Posterior cingulate gyrus (tissue), 11 donors: Measurements from ENCODE around the gene PIP5K1C.

ENCODE experiments used
- DNase-seq, 10 donors: peaks; one replicate each; pipeline versions ENCODE4 v3.0.0 to v3.0.0-alpha.2; 2020 to 2021; ENCODE audit warnings: mixed read lengths in 3 of 10
- intact Hi-C: fragments of 100-400 bp; cut with DNase I; formaldehyde crosslinking; loops from one replicate; pipeline ENCODE4 v1.15.1; 2023

Gene PIP5K1C

DNA sequence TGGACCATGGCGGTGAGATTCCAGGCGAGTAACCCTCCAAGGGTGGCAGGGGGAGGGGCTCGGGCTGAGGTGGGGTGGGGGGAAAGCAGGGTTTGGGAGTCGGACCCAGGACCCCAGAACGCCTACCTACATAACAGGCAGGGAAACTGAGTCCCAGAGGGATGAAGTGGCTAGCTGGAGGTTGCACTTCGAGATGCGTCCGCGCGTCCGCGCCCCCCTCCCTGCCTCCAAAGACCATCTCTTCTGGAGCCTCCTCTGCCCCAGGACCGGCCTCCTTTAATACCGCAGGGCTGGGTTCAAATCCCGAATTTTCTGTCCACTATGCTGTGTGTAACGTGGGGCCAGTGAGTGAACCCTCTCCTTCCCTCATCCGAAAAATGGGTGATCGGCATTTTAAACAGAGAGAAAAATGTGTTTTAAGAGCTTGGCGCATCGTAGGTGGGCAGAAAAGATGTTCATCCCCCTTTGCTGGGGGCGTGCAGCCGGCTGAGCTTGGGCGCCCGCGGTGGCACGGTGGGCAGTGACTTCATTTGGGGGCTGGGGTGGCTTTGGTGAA lies 21.7 kb upstream of the PIP5K1C start:
- intact Hi-C loops, result no loop called here
- no peak for DNase-seq

DNA sequence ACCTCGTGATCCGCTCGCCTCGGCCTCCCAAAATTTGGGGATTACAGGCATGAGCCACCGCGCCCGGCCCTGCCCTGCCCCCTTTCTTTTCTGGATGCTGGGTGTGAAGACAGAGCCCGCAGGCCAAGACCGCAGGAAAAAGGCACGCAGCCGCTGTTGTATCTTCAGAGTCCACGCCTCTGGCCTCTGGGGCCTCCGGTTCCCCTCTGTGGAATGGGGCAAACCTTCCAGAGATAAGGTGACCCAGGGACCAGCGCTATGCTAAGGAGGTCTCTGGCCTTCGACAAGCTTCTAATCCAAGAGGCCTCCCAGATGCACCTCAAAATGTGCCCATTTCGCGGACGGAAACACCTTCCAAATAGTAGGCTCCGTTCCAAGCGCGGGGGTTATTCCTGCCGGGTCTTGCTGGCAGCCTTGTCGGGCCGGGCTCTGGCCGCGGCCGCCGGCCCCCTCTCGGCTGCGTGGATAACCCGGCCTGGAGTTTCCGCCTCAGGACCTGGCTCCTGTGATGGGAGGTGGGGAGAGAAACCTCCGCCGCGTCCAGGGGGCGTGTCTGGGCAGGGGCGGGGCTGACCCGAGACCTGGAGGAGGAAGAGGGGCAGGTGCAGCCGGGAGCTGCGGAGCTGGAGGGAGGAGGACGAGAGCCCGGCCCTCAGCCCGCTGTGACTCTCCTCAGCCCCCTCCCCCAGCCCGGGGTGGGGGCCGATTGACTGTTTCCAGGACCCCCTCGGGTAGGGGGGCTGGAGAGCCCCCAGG lies 21.0 kb upstream of the PIP5K1C start:
- DNase-seq, result peak in 8 of 10 donors; percentile 42 to 93 (median 46)

DNA sequence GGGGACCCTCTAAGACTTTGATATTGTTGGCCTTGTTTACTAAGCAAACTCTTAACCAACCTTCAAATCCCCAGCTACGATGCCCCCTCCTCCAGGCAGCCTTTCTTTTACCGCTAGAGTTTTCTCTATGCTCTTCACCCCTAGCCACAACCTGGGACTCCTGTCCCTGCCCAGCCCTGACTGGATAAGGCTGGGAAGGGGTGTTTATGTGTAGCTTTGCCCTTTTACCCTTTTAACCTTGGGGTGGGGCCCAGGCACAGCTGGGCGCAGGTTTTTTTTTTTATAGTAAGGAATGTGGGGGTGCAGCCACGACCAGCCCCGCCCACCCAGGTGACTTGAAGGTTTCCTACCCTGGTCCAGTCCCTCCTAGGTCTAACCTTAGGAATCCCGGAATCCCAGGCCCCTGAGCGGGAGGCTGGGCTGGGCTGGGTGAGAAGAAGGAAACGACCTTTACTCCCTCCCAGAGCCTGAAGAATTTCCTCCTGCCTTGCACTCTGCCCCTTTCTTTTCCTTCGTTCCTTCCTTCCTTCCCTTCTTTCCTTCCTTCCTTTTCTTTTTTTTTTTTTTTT lies 20.2 kb upstream of the PIP5K1C start:
- intact Hi-C loops, result no loop called here
- DNase-seq, result no peak

More for the DNA sequence above, 21.0 kb upstream of the PIP5K1C start:
- intact Hi-C loops, result no loop called here

DNA sequence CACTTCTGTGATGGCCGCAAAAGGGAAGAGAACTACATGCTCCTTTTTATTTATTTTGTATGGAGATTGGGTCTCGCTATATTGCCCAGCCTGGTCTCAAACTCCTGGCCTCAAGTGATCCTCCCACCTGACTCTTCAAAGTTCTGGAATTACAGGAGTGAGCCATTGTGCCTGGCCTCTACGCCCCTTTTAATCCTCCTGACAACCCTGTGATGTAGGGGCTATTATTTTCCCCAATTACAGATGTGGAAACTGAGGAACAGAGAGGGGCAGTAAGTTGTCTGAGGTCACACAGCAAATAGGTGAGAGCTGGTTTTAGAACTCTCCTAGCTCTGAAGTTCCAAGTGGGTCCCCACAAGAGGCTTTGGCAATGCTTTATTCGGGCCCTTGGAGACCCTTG lies 19.6 kb upstream of the PIP5K1C start:
- DNase-seq, result no peak
- intact Hi-C loops, result loop anchor here (10.0 kb wide), 2 partner anchors 165 to 415 kb away; partner anchors contain the start of gene MFSD12

DNA sequence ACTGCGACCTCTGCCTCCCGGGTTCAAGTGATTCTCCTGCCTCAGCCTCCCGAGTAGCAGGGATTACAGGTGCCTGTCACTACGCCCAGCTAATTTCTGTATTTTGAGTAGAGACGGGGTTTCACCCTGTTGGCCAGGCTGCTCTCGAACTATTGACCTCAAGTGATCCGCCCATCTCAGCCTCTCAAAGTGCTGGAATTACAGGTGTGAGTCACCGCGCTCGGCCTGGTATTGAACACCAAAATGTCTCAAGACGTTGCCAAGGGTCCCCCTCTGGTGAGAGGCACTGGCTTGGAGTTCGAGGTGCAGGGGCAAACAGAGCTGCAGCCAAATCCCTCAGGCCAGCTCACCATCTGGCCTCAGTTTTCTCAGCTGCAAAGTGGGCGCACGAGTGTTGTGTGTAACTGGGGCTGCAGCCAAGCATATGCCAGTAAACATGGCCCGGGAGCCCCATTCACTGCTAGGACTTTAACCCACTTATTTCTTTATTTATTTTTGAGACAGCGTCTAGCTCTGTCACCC lies 15.9 kb upstream of the PIP5K1C start:
- DNase-seq, result no peak
- intact Hi-C loops, result loop anchor here (10.0 kb wide), 2 partner anchors 161 to 411 kb away; partner anchors contain the start of gene MFSD12

DNA sequence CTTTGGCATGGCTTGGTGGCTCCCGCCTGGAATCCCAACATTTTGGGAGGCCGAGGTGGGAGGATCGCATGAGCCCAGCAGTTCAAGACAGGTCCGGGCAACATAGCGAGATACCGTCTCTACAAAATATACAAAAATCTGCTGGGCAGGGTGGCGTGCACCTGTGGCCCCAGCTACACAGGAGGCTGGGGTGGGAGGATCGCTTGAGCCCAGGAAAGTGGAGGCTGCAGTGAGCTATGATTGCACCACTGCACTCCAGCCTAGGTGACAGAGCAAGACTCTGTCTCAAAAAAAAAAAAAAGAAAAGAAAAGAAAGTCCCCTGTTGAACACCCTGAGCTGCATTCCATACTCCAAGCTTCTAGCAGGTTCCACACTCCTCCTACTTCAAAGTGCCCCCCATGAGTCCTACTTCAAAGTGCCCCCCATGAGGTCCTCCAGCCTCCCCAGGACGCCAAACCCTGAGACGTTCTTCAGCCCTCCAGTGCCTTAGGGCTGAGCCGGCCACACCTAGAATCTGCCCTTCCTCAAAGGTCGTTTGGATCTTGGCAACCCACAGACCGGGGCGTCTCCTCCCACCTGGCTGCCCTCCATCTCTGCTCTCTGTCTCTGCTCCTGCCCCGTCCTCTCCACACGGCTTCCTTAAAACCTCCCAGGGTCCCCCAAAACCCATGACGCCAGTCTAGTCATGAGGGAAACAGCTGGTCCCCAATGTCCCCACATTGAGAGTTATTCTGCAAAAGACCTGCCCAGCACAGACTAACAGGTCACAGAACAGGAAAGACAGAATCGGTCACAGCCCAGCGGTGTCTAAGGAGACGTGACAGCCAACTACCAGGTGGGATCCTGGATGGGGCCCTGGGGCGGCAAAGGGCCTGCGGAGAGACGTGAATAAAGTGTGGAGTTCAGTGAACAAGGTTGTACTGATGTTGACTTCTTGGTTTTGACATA lies 12.7 kb upstream of the PIP5K1C start:
- intact Hi-C loops, result loop anchor here (10.0 kb wide), 2 partner anchors 158 to 408 kb away; partner anchors contain the start of gene MFSD12
- no peak for DNase-seq

DNA sequence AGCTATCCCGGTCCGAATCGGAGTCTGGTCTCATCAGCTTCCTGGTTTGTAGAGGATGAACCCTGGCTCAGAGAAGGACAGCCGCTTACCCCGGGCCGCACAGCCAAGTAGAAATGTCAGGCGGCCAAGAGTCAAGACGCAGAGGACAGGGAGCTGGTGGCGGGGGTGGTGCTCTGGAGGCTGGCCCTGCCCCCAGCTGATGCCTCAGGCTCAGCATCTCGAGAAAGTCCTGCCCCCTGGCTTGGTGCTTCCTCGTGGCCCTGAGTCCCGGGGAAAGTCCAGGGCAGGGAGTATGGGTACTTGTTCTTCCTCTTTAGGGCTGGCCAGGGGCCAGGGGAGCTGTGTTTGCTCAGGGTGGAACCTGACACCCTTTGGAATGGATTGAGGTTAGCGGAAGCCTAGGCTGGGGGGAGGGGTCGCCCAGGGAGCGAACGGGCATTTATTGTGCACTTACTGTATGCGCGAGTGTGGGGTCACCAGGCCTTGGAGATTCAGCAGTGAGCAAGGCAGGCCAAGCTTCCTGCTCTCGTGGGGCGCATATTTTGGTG lies 10.1 kb upstream of the PIP5K1C start:
- peak in 4 of 10 donors; percentile 15 to 90 (median 26) for DNase-seq
- intact Hi-C loops, result loop anchor here (10.0 kb wide), 2 partner anchors 156 to 406 kb away; partner anchors contain the start of gene MFSD12

DNA sequence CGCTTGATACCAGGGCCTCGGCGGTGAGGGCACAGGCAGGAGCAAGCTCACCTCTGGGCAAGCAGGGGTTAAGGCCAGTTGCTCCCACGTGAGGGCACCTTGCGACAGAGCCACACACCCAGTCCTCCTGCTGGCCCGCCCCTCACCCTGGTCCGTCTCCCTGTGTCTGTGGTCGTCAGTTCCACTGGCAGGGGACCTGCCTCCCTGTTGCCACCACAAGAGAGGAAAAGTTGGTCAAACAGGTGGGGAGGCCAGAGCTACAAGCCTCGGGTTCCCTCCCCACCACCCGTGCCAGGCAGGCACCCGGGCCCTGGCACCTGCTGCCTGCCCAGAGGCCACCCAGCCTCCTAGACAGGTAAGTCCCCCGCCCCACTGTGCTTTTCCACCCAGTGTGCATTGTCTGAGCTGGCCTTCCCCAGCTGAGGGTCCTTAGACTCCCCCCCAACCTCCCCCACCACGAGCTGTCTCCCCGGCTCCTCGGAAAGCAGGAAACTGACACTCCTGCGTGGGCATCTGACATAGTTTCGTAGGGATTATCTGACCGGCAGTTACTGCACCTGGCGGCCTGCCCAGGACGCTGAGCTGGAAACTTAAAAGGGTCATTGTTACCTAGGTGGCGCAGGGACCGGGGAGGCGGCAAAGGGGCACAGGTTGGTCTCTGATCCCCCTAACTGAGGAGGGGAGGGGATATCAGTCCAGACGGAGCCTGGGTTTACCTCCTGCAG lies 8.1 kb upstream of the PIP5K1C start, which contains the start of gene TJP3:
Gene TJP3, plus strand, starts transcription at position 178 of the 725 bp plus-strand sequence. CDS start 20,049 bp downstream, outside the sequence.
- intact Hi-C loops, result no loop called here
- DNase-seq, result no peak

DNA sequence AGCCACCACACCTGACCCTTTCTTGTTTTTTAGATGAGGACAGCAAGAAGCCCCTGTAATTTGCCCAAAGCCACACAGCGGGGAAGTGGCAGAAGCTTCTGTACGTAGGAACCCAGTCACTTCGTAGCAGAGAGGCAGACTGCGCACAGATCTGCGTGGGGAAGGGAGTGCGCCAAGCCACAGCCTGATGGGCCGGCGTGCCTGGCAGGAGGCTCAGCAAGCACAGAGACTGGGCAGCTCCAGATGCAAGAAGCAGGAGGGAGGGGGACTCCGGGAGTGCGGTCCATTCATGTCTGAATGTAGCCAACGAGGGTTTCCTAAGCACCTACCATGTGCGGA lies 7.6 kb upstream of the PIP5K1C start:
- no peak for DNase-seq
- intact Hi-C loops, result no loop called here

DNA sequence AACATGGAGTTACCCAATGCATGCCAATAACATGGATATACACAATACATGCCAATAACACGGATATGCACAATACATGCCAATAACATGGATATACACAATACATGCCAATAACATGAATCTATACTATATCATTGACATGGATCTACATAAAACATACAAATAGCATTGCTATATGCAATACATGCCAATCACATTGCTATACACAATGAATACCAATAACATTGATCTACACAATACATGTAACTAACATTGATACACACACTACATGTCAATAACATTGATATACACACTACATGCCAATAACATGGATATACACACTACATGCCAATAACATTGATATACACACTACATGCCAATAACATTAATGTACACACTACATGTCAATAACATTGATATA lies 932 bp upstream of the PIP5K1C start:
- DNase-seq, result no peak
- intact Hi-C loops, result loop anchor here (2.0 to 5.0 kb wide), 2 partner anchors 34 to 481 kb away; partner anchors contain the start of genes ANKRD24 and SIRT6

DNA sequence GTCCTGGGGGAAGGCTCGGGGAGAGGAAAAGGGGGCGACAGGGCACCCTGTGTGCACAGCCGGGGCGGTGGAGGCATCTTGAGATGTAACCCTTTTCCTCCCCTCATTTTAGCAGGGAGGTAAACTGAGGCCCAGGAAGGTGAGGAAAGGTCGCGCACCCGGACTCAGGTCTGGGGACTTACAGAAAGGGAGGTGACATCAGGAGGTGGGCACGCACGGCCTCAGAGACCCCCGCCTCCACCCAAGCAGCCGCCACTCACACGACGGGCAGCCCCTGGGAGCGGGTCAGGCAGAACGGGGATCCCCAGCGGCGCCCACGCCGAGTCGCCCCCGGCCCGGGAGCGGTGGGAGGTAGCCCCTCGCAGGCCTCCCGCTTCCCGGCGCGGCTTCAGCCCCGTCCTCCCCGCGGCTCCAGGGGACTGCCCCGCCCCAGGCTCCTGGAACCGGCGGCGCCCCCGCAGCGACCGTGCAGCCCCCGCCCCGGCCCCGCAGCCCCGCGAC lies 477 bp downstream of the PIP5K1C start:
- intact Hi-C loops, result loop anchor here (2.0 to 5.0 kb wide), 2 partner anchors 33 to 483 kb away; partner anchors contain the start of genes ANKRD24 and SIRT6
- peak in 1 of 10 donors; percentile 90 for DNase-seq

DNA sequence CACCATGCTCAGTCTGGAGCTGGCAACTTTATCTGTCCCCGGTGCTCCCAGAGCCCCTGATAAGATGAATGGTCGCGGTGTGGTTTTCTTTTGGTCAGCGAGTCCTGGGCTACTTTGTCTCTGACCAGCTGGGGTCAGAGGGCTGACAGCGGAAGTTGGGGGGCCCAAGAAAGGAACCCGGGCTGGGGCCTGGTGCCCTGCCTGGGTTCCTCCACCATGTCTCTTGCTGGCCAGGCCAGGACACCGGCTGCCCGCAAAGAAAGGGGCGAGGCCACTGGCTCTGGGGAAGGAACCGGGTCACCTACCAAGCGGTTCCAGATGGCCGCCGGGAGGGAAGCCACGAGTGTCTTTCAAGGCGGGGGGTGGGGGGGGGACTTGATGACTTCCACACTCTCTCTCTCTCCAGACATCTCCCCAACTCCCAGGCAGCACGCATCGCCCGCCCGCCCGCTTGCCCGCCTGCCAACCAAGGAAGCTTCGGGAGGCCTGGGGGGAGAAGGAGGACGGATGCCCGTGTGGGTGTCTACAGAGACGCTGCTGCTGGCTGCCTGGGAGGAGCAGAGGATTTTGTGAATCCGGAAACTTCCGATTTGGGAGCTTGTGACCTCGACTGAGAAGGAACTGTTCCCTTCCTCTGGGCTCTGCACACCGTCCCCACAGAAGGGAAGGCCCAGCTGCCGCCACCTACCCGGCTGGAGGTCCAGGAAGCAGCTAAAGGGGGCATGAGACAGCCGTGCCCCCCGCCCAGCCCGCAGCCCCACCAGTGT lies 1.1 kb downstream of the PIP5K1C start:
- intact Hi-C loops, result no loop called here
- DNase-seq, result peak; percentile 32 to 96 (median 65)

DNA sequence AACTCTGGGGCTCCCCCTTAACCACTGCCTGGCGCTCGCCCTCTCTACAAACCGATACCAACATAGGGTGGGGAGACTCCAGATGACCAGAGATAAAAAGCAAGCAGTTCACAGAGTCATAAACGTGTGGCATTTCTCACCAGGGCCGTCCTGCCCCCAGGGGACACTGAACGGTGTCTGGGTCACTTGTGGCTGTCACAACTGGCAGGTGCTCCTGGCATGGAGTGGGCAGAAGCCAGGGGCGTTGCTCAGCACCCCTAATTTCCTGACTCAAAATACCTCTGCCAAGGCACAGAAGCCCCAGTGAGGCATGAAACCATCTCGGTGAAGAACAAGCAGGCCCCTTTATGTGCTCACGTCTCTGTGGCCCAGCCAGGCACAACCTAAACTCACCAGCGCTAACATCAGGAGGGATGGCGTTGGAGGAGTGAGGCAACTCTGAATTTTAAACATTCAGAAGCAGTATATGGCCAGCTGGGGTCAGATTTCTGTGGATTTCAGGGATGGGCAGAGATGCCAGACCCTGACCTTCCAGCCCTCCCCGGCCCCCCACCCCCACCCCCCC lies 1.8 kb downstream of the PIP5K1C start:
- no peak for DNase-seq
- intact Hi-C loops, result no loop called here

DNA sequence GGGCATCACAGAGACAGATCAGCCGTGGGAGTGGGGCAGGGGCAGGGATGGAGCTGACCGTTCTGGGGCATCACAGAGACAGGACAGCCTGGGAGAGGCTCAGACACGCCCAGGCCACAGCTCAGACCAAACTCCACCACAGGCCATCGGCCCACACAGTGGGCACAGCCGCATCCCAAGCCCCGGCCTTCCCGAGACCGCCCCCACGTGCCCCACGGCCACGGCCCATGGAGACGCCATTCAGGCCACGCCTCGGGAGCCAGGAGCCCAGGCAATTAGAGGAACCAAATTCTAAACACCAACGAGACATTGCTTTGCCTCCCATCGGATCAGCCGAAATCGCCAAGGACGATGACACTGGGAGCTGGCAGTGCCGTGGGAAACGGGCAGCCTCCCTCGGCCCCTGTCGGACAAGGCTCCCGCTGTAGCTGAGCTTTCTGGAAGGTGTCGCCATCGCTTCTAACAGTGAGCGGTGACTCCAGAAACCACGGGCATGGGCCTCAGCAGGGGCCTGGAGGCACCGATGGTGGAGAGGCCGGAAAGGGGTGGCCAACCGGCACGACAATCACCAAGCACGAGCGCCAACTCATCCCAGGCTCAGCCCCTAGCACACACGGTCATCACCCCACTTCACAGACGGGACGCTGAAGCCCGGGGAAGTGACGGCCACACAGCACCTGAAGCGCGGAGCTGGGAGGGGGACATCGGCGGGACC lies 2.4 kb downstream of the PIP5K1C start:
- no peak for DNase-seq
- intact Hi-C loops, result no loop called here

DNA sequence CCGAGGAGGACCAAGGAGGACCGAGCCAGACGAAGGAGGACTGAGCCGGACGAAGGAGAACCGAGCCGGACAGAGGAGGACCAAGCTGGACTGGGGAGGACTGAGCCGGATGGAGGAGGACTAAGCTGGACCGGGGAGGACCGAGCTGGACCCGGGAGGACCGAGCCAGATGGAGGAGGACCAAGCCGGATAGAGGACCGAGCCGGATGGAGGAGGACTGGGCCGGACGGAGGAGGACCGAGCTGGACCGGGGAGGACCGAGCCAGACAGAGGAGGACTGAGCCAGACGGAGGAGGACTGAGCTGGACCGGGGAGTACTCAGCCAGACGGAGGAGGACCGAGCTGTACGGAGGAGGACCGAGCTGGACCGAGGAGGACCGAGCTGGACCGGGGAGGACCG lies 3.2 kb downstream of the PIP5K1C start:
- DNase-seq, result no peak
- intact Hi-C loops, result no loop called here

DNA sequence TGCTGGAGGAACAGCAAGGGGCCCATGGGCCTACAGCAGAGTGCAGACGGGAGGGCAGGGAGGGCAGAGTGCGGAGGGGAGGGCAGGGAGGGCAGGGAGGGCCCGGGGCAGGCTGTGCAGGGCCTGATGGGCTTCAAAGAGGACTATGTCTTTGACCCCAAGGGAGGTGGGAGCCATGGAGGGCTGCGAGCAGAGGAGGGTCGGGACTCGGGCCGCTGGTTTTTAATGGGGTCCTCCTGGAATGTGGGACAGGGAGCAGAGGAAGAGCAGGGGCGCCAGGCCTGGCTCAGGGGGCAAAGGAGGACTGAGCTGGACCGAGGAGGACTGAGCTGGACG lies 3.6 kb downstream of the PIP5K1C start:
- no peak for DNase-seq
- intact Hi-C loops, result no loop called here

DNA sequence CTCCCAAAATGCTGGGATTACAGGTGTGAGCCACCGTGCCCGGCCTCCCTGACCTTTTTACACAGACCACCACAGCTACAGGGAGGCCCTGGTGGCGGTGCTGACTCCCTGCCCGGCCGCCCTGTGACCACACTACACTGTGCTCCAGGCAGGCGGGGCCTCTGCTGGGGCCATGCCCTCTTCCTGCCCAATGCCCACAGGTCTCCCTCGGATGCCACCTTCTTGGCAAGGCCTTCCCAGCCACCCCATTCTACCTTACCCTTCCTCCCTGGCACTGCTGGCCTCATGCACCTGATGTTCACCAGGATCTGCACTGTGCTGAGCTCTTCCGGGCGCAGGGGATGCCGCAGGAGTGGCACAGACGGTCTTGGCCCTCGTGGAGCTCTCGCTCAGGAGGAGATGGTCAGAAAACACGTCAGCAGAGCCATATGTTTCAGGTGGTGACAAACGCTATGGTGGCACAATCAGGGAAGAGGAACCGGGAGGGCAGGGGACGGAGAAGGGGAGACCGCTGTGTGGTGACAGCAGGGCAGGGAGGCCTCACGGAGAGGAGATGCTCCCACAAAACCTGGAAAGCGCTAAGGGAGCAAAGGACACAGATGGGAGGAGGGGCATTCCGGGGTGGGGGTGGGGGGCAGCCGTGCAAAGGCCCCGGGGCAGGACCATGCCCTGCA lies 4.1 kb downstream of the PIP5K1C start:
- intact Hi-C loops, result no loop called here
- no peak for DNase-seq
